D341Med (cell line): Measurements from ENCODE around the gene MICAL2.
"Not testable (repeated sequence)": the region's sequence is repeated elsewhere in the genome, so short reads cannot be mapped to it uniquely, and the experiment has no call there.

Experiments
- DNase-seq: peaks from one replicate; pipeline ENCODE4 v3.0.0; 2012; ENCODE audit warnings: low spot score

The MICAL2 gene

GRCh38 chr11:12134236-12134585 lies 23.8 kb downstream of the MICAL2 start:
- DNase-seq, result no peak

GRCh38 chr11:12135185-12135584 lies 24.8 kb downstream of the MICAL2 start:
- DNase-seq, result no peak

DNA sequence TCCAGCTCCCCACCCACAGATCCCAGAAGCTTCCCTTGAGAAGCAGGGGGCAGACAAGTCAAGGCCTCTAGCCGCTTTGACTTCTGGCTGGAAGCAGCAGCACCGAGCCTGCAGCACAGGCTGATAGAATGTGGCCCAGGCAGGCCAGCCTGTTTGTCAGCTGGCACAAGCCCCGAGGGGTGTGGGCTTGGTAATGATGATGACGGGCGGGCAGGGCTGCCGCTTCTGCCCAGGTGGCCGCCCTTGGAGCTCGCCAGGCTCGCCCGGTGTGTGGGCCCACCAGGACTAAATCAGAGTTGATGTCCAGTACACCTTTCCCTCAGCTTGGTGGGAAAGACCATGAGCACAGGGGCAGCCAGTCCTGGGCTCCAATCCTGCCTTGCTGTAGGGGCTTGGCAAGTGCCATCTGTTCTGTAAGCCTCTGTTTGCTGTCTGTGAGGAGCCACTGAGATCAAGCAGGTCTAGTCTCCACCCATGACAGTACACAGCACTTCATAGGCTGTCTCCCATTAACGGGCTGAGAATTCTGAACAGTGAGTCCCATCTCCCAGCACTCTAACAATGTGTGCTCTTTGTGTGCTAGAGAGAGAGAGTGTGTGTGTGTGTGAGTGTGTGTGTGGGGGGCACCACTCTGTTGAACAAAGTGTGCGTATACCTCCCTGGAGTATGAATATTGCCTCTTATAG lies 26.8 kb downstream of the MICAL2 start:
- peak; percentile 49 for DNase-seq

DNA sequence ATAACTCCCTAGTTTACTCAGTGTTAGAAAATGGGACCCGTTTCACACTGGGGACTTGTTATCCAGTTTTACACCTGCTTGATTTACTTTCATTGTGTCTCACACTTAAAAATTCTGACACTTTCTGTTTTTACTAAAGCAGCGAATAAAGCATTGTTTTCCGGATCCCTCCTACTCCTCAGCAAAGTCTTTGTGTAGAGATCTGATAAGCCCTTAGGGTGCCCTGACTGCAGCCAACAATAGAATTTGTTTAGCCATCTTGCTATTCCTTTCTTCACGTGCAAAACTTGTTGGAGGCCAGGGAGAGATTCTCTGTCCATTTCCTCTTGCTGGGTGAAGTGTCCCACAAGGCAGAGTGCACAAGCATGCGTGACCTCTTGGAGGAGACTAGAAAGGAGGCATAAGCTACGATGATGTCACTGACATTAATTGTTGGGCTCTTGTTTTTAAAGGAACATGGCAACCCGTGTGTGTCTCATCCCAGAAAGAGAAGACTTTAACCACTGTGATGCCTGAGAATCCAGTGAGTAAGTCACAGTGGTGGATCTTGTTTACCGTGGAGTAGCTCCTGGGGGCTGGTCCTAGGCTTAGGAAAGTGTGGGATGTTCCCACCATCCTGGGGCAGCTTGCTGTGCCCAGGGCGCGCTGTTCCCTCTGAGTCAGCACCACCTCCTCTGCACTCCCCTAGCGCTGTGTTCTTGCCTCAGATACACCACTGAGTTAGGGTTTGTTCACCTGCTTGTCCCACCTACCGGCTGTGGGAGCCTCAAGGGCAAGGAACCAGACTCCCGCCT lies 27.7 kb downstream of the MICAL2 start:
- DNase-seq, result no peak

DNA sequence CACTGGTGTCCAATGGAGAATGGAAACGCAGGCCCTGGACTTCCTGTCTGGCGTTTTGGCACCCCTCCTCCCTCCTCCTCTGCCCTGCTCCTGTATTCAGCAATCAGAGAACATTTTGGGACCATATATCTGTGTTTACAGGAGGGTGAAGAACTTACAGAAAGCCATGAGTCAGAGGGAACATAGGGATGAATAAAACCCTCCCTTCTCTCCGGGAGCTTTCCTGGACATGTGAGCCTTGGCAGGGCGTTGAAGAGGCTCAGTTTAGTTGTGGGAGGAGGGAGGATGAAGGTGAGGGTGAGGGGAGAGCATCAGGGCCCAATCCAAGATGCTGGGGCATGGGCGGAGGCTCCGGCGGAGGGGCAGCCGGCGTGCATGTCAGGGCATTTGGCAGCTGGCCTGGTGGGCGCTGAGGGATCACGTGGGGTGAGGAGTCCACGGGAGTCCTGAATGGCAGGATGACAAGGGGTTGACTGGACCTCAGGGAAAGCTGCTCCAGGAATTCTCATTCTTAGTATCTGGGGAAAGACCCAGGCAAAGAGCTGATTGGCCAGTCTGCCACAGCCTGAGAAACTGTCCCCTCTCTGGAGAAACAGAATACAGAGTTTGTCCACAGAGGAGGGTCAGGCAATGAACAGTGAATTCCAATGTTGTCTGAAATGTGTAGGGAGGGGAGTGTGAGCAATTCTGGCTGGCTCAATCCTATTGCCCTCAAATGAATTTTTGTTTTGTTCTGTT lies 28.9 kb downstream of the MICAL2 start:
- no peak for DNase-seq

- DNase-seq, result no peak
Observed at GRCh38 chr11:12140186-12140793, 29.9 kb downstream of the MICAL2 start.

- no peak for DNase-seq
Observed at GRCh38 chr11:12141283-12141682, 30.9 kb downstream of the MICAL2 start.

DNA sequence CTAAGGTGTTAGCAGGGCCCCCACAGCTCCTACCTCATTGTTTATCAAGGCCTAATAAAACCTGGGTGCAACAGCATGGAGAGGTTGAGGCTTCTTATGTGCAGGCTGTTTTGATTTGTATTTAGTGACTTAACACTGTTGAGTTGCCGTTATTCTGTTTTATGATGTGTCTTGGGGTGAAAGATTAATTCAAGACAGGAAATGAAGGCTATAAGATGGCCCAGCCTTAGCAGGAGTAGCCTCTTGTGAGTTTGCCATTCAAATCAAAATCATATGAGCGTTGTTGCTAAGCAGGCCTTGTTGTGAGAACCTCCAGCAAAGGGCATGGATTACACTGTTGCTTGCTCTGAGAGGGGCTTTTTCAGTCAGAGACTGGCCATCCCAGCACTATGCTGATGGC lies 31.8 kb downstream of the MICAL2 start:
- no peak for DNase-seq

- DNase-seq, result no peak
Observed at GRCh38 chr11:12142909-12143308, 32.5 kb downstream of the MICAL2 start.

- DNase-seq, result no peak
Observed at GRCh38 chr11:12143461-12144258, 33.3 kb downstream of the MICAL2 start.

GRCh38 chr11:12144330-12145174 lies 34.2 kb downstream of the MICAL2 start:
- no peak for DNase-seq

DNA sequence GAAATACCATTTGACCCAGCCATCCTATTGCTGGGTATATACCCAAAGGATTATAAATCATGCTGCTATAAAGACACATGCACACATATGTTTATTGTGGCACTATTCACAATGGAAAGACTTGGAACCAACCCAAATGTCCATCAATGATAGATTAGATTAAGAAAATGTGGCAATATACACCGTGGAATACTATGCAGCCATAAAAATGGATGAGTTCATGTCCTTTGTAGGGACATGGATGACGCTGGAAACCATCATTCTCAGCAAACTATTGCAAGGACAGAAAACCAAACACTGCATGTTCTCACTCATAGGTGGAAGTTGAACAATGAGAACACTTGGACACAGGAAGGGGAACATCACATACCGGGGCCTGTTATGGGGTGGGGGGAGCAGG lies 36.3 kb downstream of the MICAL2 start:
- DNase-seq, result not testable (repeated sequence)

DNA sequence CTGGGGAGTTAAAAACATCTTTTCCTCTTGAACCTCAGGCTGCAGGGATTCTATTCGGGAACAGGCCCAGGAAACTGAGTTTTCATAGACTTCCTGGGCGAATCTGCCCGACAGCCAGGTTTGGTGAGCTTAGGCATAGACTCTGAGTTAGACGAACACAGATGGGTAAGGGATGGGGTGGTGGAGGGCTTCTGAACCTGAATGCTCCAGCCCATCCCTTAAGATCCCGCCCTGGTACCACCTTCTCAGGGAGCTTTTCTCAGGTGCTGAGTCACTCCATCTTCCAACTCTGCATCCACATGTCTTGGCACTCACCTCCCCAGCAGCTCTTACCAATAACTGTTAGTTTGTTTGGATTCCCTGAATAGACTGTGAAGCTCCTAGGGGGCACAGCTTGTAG lies 37.4 kb downstream of the MICAL2 start:
- DNase-seq, result no peak

- no peak for DNase-seq
Observed at GRCh38 chr11:12148466-12148865, 38.1 kb downstream of the MICAL2 start.

- DNase-seq, result no peak
Observed at GRCh38 chr11:12148882-12149281, 38.5 kb downstream of the MICAL2 start.

GRCh38 chr11:12149672-12150225 lies 39.4 kb downstream of the MICAL2 start:
- no peak for DNase-seq

- no peak for DNase-seq
Observed at GRCh38 chr11:12150831-12151382, 40.5 kb downstream of the MICAL2 start.

GRCh38 chr11:12152321-12152720 lies 41.9 kb downstream of the MICAL2 start:
- no peak for DNase-seq

GRCh38 chr11:12154871-12155668 lies 44.7 kb downstream of the MICAL2 start:
- no peak for DNase-seq
